Neuronal stem cell (in vitro differentiated cells): ENCODE data around the gene UCN2.

Source experiments
- DNase-seq: peaks from one replicate; pipeline ENCODE4 v3.0.0-alpha.2; 2013; ENCODE audit warnings: low spot score
- H2AFZ ChIP-seq: one replicate; pipeline ENCODE4 v1.6.1; 2013; ENCODE audit warnings: mild to moderate bottlenecking, low read length, inconsistent platforms
- H2AK5ac ChIP-seq: 2 replicates; pipeline ENCODE4 v1.6.1; 2013; ENCODE audit warnings: low read depth, mild to moderate bottlenecking, inconsistent platforms, low read length, moderate library complexity, mixed read lengths
- H2BK120ac ChIP-seq: 2 replicates; pipeline ENCODE4 v1.6.1; 2013; ENCODE audit warnings: low read depth, mild to moderate bottlenecking, inconsistent platforms, low read length, moderate library complexity, mixed read lengths
- H2BK12ac ChIP-seq: one replicate; pipeline ENCODE4 v1.6.1; 2013; ENCODE audit warnings: low read length, inconsistent platforms
- H2BK15ac ChIP-seq: 2 replicates; pipeline ENCODE4 v1.6.1; 2013; ENCODE audit warnings: mild to moderate bottlenecking, low read length, inconsistent platforms, mixed read lengths
- H2BK5ac ChIP-seq: one replicate; pipeline ENCODE4 v1.6.1; 2013; ENCODE audit warnings: inconsistent platforms, mild to moderate bottlenecking, low read length, moderate library complexity
- H3K14ac ChIP-seq: one replicate; pipeline ENCODE4 v1.6.1; 2013; ENCODE audit warnings: low read length, inconsistent platforms
- H3K18ac ChIP-seq: 2 replicates; pipeline ENCODE4 v1.6.1; 2013; ENCODE audit warnings: low read length, inconsistent platforms
- H3K23ac ChIP-seq: 2 replicates; pipeline ENCODE4 v1.6.1; 2013; ENCODE audit warnings: low read depth, mild to moderate bottlenecking, mixed read lengths, low read length, inconsistent platforms; ENCODE audit not compliant: poor library complexity
- H3K27ac ChIP-seq: replicated peaks from 3 replicates; pipeline ENCODE4 v1.5.1; 2013; ENCODE audit warnings: low read length, inconsistent platforms
- H3K27me3 ChIP-seq, 3 experiments: 2 replicates each; pipeline ENCODE4 v1.6.1; 2013; ENCODE audit warnings: low read length in 3 of 3, mild to moderate bottlenecking in 2 of 3, inconsistent platforms in 1 of 3, low read depth in 1 of 3, mixed read lengths in 1 of 3, moderate library complexity in 1 of 3; ENCODE audit not compliant: control insufficient read depth in 3 of 3, insufficient read depth in 3 of 3
- H3K36me3 ChIP-seq, 2 donors: replicated peaks in 1 of 2; 2 replicates each; pipeline ENCODE4 v1.6.1; 2013; ENCODE audit warnings: low read length in 2 of 2; ENCODE audit not compliant: control insufficient read depth in 2 of 2, insufficient read depth in 2 of 2
- H3K4ac ChIP-seq: 2 replicates; pipeline ENCODE4 v1.6.1; 2013; ENCODE audit warnings: inconsistent platforms, mild to moderate bottlenecking, low read length, moderate library complexity
- H3K4me1 ChIP-seq, 2 donors: 1 replicate in 1 of 2; 2 replicates in 1 of 2; pipeline ENCODE4 v1.6.1; 2013; ENCODE audit warnings: low read length in 2 of 2, low read depth in 1 of 2; ENCODE audit not compliant: control insufficient read depth in 2 of 2, insufficient read depth in 1 of 2
- H3K4me2 ChIP-seq: one replicate; pipeline ENCODE4 v1.6.1; 2013; ENCODE audit warnings: mild to moderate bottlenecking, low read length, inconsistent platforms; ENCODE audit not compliant: insufficient read depth, poor library complexity, severe bottlenecking
- H3K4me3 ChIP-seq, 2 donors: 2 replicates each; pipeline ENCODE4 v1.5.1; 2013; ENCODE audit warnings: low read length in 2 of 2, mild to moderate bottlenecking in 2 of 2, inconsistent platforms in 1 of 2, moderate library complexity in 1 of 2
- H3K79me1 ChIP-seq: one replicate; pipeline ENCODE4 v1.6.1; 2013; ENCODE audit warnings: low read depth, mild to moderate bottlenecking, inconsistent platforms, low read length, moderate library complexity
- H3K9ac ChIP-seq: one replicate; pipeline ENCODE4 v1.6.1; 2013; ENCODE audit warnings: mild to moderate bottlenecking, low read depth, low read length, inconsistent platforms; ENCODE audit not compliant: poor library complexity
- H3K9me3 ChIP-seq, 2 donors: replicated peaks in 1 of 2; 2 replicates each; pipeline versions ENCODE3 to v1.6.1; 2013; ENCODE audit warnings: low read length in 2 of 2, mild to moderate bottlenecking in 2 of 2, inconsistent platforms in 1 of 2, low read depth in 1 of 2, mixed read lengths in 1 of 2, moderate library complexity in 1 of 2; ENCODE audit not compliant: control insufficient read depth in 2 of 2, insufficient read depth in 1 of 2
- H4K8ac ChIP-seq: one replicate; pipeline ENCODE4 v1.6.1; 2013; ENCODE audit warnings: low read depth, mild to moderate bottlenecking, inconsistent platforms, low read length, moderate library complexity
- H4K91ac ChIP-seq: one replicate; pipeline ENCODE4 v1.6.1; 2013; ENCODE audit warnings: low read length, low read depth, mild to moderate bottlenecking, inconsistent platforms; ENCODE audit not compliant: poor library complexity
- WGBS, 2 donors: extraction: QIAGEN DNeasy Blood & Tissue Kit; methylation state at CpG; one replicate each; pipeline ENCODE4 v1.1.7; 2013; ENCODE audit warnings: missing lambda C conversion rate in 2 of 2, mixed read lengths in 1 of 2; ENCODE audit not compliant: insufficient read length in 2 of 2, insufficient replicate concordance in 1 of 2; ENCODE audit errors: extremely low coverage in 2 of 2; 5-methylcytosine and 5-hydroxymethylcytosine counted together

The UCN2 gene

GRCh38 chr3:48596157-48596556, 32.6 kb upstream of the UCN2 start:
- H3K27ac ChIP-seq, result no peak overlapping the region
- H3K18ac ChIP-seq, result peak overlapping the region; percentile 35
- no peak overlapping the region for H2AFZ ChIP-seq
- no peak overlapping the region for H2BK5ac ChIP-seq
- no peak overlapping the region for H4K91ac ChIP-seq
- H3K4ac ChIP-seq, result no peak overlapping the region
- H3K79me1 ChIP-seq, result no peaks in the 10 kb centered on the region
- no peak overlapping the region for H3K4me2 ChIP-seq
- H2AK5ac ChIP-seq, result no peak overlapping the region
- H3K9me3 ChIP-seq, result no peaks in the 10 kb centered on the region
- H3K23ac ChIP-seq, result peak overlapping the region; percentile 59
- H3K27me3 ChIP-seq, result no peaks in the 10 kb centered on the region
- H2BK120ac ChIP-seq, result no peak overlapping the region
- DNase-seq, result no peak
- no peak overlapping the region for H2BK12ac ChIP-seq
- H3K9ac ChIP-seq, result no peak overlapping the region
- no CpG with 5 or more reads among the region's 5 CpGs for WGBS, 2 donors
- H2BK15ac ChIP-seq, result no peak overlapping the region
- peaks cover 38 to 45% of the 10 kb centered on the region in 2 donors for H3K36me3 ChIP-seq
- no peak overlapping the region for H3K14ac ChIP-seq
- H3K4me3 ChIP-seq, result peak overlapping the region in 1 of 2 donors; percentile 38
- no peak overlapping the region for H4K8ac ChIP-seq
- peaks cover 0 to 11% of the 10 kb centered on the region in 2 donors for H3K4me1 ChIP-seq

GRCh38 chr3:48595526-48596121, 32.0 kb upstream of the UCN2 start:
- no peaks in the 10 kb centered on the region for H3K9me3 ChIP-seq
- peak overlapping the region in 1 of 2 donors; percentile 38 for H3K4me3 ChIP-seq
- H3K14ac ChIP-seq, result no peak overlapping the region
- H3K9ac ChIP-seq, result no peak overlapping the region
- peak overlapping the region; percentile 31 for H4K91ac ChIP-seq
- no peak overlapping the region for H2AFZ ChIP-seq
- no peak overlapping the region for H3K4me2 ChIP-seq
- H3K27ac ChIP-seq, result no peak overlapping the region
- H3K4ac ChIP-seq, result no peak overlapping the region
- no peaks in the 10 kb centered on the region for H3K27me3 ChIP-seq
- peaks cover 33 to 40% of the 10 kb centered on the region in 2 donors for H3K36me3 ChIP-seq
- no peak overlapping the region for H2BK12ac ChIP-seq
- no peaks in the 10 kb centered on the region for H3K79me1 ChIP-seq
- no peak overlapping the region for H2BK5ac ChIP-seq
- peak overlapping the region; percentile 53 for H3K18ac ChIP-seq
- H2AK5ac ChIP-seq, result no peak overlapping the region
- peaks cover 0 to 11% of the 10 kb centered on the region in 2 donors for H3K4me1 ChIP-seq
- peak overlapping the region; percentile 59 for H3K23ac ChIP-seq
- DNase-seq, result no peak
- H4K8ac ChIP-seq, result no peak overlapping the region
- WGBS, 2 donors, result no CpG with 5 or more reads among the region's 10 CpGs
- no peak overlapping the region for H2BK15ac ChIP-seq
- no peak overlapping the region for H2BK120ac ChIP-seq

- WGBS, 2 donors, result no CpG with 5 or more reads among the region's 35 CpGs
- Histone ChIP-seq H3K4me3 (peak within 1 kb of the TSS in 1 of 2 donors; percentile 38), H2BK5ac (no peak within 1 kb of the TSS), H3K4me1 (peaks cover 0 to 11% of the 10 kb centered on the region in 2 donors), H3K9ac (peak within 1 kb of the TSS; percentile 64), H3K14ac (peak within 1 kb of the TSS; percentile 77), H2AFZ (no peak within 1 kb of the TSS), H3K4me2 (peak within 1 kb of the TSS; percentile 26), H3K79me1 (no peaks in the 10 kb centered on the region), H3K23ac (peak within 1 kb of the TSS; percentile 86), H2BK120ac (no peak within 1 kb of the TSS), H4K8ac (no peak within 1 kb of the TSS), H3K4ac (peak within 1 kb of the TSS; percentile 71), H2BK12ac (no peak within 1 kb of the TSS), H3K27me3 (no peaks in the 10 kb centered on the region), H4K91ac (peak within 1 kb of the TSS; percentile 35), H3K36me3 (peaks cover 28 to 34% of the 10 kb centered on the region in 2 donors), H3K27ac (no peak within 1 kb of the TSS), H3K9me3 (no peaks in the 10 kb centered on the region), H3K18ac (peak within 1 kb of the TSS; percentile 88), H2BK15ac (peak within 1 kb of the TSS; percentile 51), H2AK5ac (peak within 1 kb of the TSS; percentile 78)
- no peak for DNase-seq
These were observed 31.5 kb upstream of the UCN2 start, which contains the start of gene COL7A1 for GRCh38 chr3:48595075-48595525. TSS of gene COL7A1 (minus strand) at chr3:48595329. CDS start at chr3:48595159, 170 bp downstream.

- H3K23ac ChIP-seq, result peak overlapping the region; percentile 86
- peaks cover 0 to 11% of the 10 kb centered on the region in 2 donors for H3K4me1 ChIP-seq
- H3K4me2 ChIP-seq, result peak overlapping the region; percentile 26
- H2BK120ac ChIP-seq, result no peak overlapping the region
- H2BK12ac ChIP-seq, result no peak overlapping the region
- no peak overlapping the region for H3K4me3 ChIP-seq
- no CpG with 5 or more reads among the region's 39 CpGs for WGBS, 2 donors
- no peak overlapping the region for H3K27ac ChIP-seq
- H3K79me1 ChIP-seq, result no peaks in the 10 kb centered on the region
- DNase-seq, result no peak
- peak overlapping the region; percentile 71 for H3K4ac ChIP-seq
- H3K27me3 ChIP-seq, result no peaks in the 10 kb centered on the region
- H4K91ac ChIP-seq, result peak overlapping the region; percentile 35
- H4K8ac ChIP-seq, result no peak overlapping the region
- peak overlapping the region; percentile 88 for H3K18ac ChIP-seq
- H2BK15ac ChIP-seq, result peak overlapping the region; percentile 51
- H2AK5ac ChIP-seq, result peak overlapping the region; percentile 78
- H3K9me3 ChIP-seq, result no peaks in the 10 kb centered on the region
- H3K14ac ChIP-seq, result peak overlapping the region; percentile 77
- no peak overlapping the region for H2BK5ac ChIP-seq
- peak overlapping the region; percentile 51 for H3K9ac ChIP-seq
- H2AFZ ChIP-seq, result no peak overlapping the region
- peaks cover 22 to 29% of the 10 kb centered on the region in 2 donors for H3K36me3 ChIP-seq
These were observed 31.0 kb upstream of the UCN2 start for GRCh38 chr3:48594417-48595049.
